OCI-LY3 (cell line): ENCODE data around the gene KCNMA1.

Source experiments
- H2AFZ ChIP-seq: fragments of 200-600, 300-600 bp; shearing (Covaris generic); 2 replicates; pipeline ENCODE4 v1.6.0; 2014; ENCODE audit warnings: antibody characterized with exemption, low read depth, low read length
- H3K27ac ChIP-seq: fragments of 200-600, 300-600 bp; sonication (generic); 2 replicates; pipeline ENCODE4 v1.5.1; 2014; ENCODE audit warnings: mild to moderate bottlenecking, low read length, moderate library complexity, mixed read lengths
- H3K27me3 ChIP-seq: fragments of 200-600, 300-600 bp; sonication (generic); 2 replicates; pipeline ENCODE4 v1.6.1; 2014; ENCODE audit warnings: low read depth, low read length, mixed read lengths
- H3K36me3 ChIP-seq: fragments of 200-600, 300-600 bp; sonication (generic); replicated peaks from 2 replicates; pipeline ENCODE3; 2014; ENCODE audit warnings: low read depth, low read length, mixed read lengths
- H3K4me1 ChIP-seq: fragments of 300-600, 200-600 bp; sonication (generic); 2 replicates; pipeline ENCODE4 v1.6.1; 2014; ENCODE audit warnings: low read length, mixed read lengths
- H3K4me2 ChIP-seq: fragments of 200-600, 300-600 bp; sonication (generic); 2 replicates; pipeline ENCODE4 v1.6.1; 2014; ENCODE audit warnings: low read length, mixed read lengths
- H3K4me3 ChIP-seq: fragments of 300-600, 200-600 bp; sonication (generic); 2 replicates; pipeline ENCODE4 v1.5.1; 2014; ENCODE audit warnings: antibody characterized with exemption, mild to moderate bottlenecking, low read length, moderate library complexity
- H3K79me2 ChIP-seq: fragments of 300-600, 200-600 bp; shearing (Covaris generic); 2 replicates; pipeline ENCODE4 v1.6.1; 2014; ENCODE audit warnings: mild to moderate bottlenecking, low read length, mixed read lengths
- H3K9ac ChIP-seq: fragments of 300-600, 200-600 bp; shearing (Covaris generic); 2 replicates; pipeline ENCODE4 v1.6.0; 2014; ENCODE audit warnings: mild to moderate bottlenecking, low read length, moderate library complexity
- H3K9me3 ChIP-seq: fragments of 200-600, 300-600 bp; shearing (Covaris generic); 2 replicates; pipeline ENCODE4 v1.6.1; 2014; ENCODE audit warnings: low read length, mixed read lengths; ENCODE audit not compliant: insufficient read depth
- H4K20me1 ChIP-seq: fragments of 200-600, 300-600 bp; sonication (generic); 2 replicates; pipeline ENCODE4 v1.6.1; 2016; ENCODE audit warnings: low read length, mixed read lengths; ENCODE audit not compliant: insufficient read depth
- EZH2phosphoT487 ChIP-seq: fragments of 200-600 bp; shearing (Covaris generic); IDR thresholded peaks from 2 replicates; pipeline ENCODE4 v1.6.1; 2018; ENCODE audit warnings: antibody characterized with exemption, mixed run types, low read depth
- TF ChIP-seq, protein P1 (sequence below): fragments of 200-600, 300-600 bp; sonication (generic); IDR thresholded peaks from 2 replicates; pipeline ENCODE4 v1.5.1; 2014; ENCODE audit warnings: antibody characterized with exemption, low read length, low read depth

KCNMA1 gene

DNA sequence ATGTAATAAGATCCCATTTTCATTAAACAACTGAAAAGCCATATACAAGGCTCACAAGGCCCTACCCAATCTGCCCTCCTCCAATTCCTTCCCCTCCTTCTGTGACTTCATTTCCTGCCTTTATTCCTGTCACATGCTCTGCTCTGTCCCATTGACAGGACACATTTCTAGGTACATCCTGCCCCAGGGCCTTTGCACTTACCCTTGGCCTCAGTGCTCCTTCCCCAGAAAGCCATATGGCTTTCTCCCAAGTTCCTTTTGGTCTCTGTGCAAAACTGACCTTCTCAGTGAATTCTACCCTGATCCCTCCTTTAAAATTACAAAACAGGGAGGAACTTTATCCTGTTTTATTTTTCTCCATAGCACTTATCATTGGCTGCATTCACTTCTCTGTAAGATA, 40.0 kb downstream of the KCNMA1 start:
- peaks cover 85% of the 10 kb centered on the region for H3K79me2 ChIP-seq

DNA sequence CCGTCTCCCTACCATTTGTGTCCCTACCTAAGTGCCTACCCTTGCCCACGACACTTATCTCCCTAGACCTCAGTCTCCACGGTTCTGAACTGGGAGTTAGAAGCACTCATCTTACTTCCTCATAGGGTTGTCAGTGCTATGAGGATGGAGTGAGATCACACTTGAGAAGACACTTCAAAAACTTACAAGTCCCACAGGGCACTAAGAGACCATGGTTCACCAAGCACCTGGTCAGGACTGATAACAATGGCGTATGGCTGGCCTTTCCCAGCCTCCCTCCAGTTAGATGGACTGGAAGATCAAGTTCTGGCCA, 43.2 kb downstream of the KCNMA1 start:
- H3K27ac ChIP-seq, result no peak overlapping the region
- no peak overlapping the region for H3K9ac ChIP-seq
- peaks cover 80% of the 10 kb centered on the region for H4K20me1 ChIP-seq
- no peak overlapping the region for H2AFZ ChIP-seq
- no peaks in the 10 kb centered on the region for H3K36me3 ChIP-seq
- H3K4me3 ChIP-seq, result no peak overlapping the region
- peaks cover 6% of the 10 kb centered on the region for H3K4me1 ChIP-seq
- H3K9me3 ChIP-seq, result no peaks in the 10 kb centered on the region
- H3K4me2 ChIP-seq, result no peak overlapping the region
- TF ChIP-seq, protein P1, sequence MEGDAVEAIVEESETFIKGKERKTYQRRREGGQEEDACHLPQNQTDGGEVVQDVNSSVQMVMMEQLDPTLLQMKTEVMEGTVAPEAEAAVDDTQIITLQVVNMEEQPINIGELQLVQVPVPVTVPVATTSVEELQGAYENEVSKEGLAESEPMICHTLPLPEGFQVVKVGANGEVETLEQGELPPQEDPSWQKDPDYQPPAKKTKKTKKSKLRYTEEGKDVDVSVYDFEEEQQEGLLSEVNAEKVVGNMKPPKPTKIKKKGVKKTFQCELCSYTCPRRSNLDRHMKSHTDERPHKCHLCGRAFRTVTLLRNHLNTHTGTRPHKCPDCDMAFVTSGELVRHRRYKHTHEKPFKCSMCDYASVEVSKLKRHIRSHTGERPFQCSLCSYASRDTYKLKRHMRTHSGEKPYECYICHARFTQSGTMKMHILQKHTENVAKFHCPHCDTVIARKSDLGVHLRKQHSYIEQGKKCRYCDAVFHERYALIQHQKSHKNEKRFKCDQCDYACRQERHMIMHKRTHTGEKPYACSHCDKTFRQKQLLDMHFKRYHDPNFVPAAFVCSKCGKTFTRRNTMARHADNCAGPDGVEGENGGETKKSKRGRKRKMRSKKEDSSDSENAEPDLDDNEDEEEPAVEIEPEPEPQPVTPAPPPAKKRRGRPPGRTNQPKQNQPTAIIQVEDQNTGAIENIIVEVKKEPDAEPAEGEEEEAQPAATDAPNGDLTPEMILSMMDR, result no peak
- no peak for TF ChIP-seq EZH2phosphoT487
- peaks cover 74% of the 10 kb centered on the region for H3K79me2 ChIP-seq
- no peaks in the 10 kb centered on the region for H3K27me3 ChIP-seq

More for the DNA sequence above, 40.0 kb downstream of the KCNMA1 start:
- Histone ChIP-seq H3K9me3 (no peaks in the 10 kb centered on the region), H4K20me1 (peaks cover 91% of the 10 kb centered on the region), H3K4me3 (no peak overlapping the region), H3K9ac (no peak overlapping the region), H3K4me2 (no peak overlapping the region), H3K4me1 (peaks cover 6% of the 10 kb centered on the region), H3K36me3 (no peaks in the 10 kb centered on the region), H3K27me3 (no peaks in the 10 kb centered on the region), H3K27ac (no peak overlapping the region), H2AFZ (no peak overlapping the region)
- TF ChIP-seq, protein P1, result no peak
- no peak for TF ChIP-seq EZH2phosphoT487

DNA sequence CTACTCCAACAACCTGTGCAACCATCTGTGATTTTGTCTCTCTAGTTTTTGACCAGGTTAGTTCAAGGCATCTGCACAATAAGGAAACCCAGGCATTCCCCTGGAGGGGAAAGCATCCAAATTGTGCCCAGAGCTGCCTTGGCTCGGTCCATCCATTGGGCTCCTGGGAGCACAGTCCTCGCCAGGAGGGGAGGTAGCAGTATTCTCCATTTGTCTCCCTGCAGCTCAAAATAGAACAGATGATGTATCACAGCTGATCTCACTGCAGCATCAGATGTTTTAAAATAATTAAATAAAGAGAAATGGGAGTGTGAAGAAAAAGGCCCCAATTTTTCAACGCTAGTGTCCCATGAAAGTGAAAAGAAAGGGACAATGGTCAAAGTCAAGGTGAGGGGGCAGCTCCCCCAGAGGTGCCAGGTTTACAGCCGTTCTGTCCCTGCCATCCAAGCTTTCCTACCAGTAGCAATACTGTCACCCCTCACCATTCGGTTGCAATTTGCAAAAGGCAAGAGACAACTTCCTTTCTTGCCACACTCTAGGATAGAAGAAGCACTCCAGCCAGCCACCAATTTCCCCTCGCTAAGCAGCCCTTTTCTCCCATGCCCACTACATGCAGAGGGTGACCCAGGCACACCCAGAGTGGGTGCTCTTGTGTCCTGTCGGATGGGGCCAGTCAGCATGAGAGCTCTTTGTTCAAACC, 43.7 kb downstream of the KCNMA1 start:
- H3K27ac ChIP-seq, result no peak overlapping the region
- peaks cover 69% of the 10 kb centered on the region for H3K79me2 ChIP-seq
- H3K9me3 ChIP-seq, result no peaks in the 10 kb centered on the region
- no peaks in the 10 kb centered on the region for H3K36me3 ChIP-seq
- H2AFZ ChIP-seq, result no peak overlapping the region
- peaks cover 79% of the 10 kb centered on the region for H4K20me1 ChIP-seq
- no peak overlapping the region for H3K9ac ChIP-seq
- H3K27me3 ChIP-seq, result no peaks in the 10 kb centered on the region
- H3K4me3 ChIP-seq, result no peak overlapping the region
- TF ChIP-seq EZH2phosphoT487, result no peak
- TF ChIP-seq, protein P1, result no peak
- H3K4me1 ChIP-seq, result peaks cover 6% of the 10 kb centered on the region
- H3K4me2 ChIP-seq, result no peak overlapping the region

DNA sequence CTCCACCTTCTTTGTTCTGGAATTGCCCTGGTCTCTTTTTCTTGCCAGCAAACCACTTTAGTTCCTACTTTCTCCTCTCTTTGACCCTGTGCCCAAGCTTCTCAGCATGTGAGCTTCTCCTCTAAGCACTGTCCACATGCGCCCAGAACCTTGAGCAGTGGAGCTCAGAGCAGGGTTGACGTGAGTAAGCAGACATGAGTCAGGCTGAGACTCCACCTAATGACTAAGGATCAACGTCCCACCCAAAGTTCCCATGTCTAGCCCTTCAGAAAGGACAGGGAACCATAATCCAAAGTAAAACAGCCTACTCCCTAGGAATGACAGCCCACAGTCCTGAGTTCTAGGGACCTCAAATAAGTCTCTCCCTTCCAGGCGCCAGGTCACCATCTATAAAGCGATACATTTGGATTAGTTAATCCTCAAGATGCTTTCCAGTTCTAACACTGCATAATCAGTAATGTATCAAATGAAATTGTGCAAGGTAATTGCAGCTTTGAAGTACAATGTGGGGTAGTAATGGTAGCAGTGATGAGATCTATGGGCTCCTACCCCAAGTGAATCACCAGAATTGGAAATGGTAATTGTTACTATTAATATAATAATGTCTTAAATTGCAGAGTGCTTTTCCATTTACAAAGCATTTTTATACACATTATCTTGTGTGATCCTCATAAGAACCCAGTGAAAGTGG, 44.5 kb downstream of the KCNMA1 start:
- Histone ChIP-seq H3K27me3 (no peaks in the 10 kb centered on the region), H3K9me3 (no peaks in the 10 kb centered on the region), H3K36me3 (no peaks in the 10 kb centered on the region), H3K4me1 (peaks cover 6% of the 10 kb centered on the region), H3K79me2 (peaks cover 60% of the 10 kb centered on the region), H4K20me1 (peaks cover 79% of the 10 kb centered on the region), H3K9ac (no peak overlapping the region), H3K27ac (no peak overlapping the region), H3K4me3 (no peak overlapping the region), H3K4me2 (no peak overlapping the region), H2AFZ (no peak overlapping the region)
- TF ChIP-seq, protein P1, result no peak
- no peak for TF ChIP-seq EZH2phosphoT487
